Keratinocyte (primary cell): ENCODE data around the gene KCNN3. TPM values are rescaled to one million over a fixed set of nuclear protein-coding genes. Genes with fewer than 3 reads are reported as not detected.

Experiments
- DNase-seq: peaks from one replicate; pipeline ENCODE4 v3.0.0-alpha.2; 2011; ENCODE audit warnings: low read depth, missing footprints, low spot score
- FAIRE-seq: peaks from 2 replicates; lab custom pipeline; 2011; peaks lifted over from hg19 to GRCh38; lab: Jason Lieb, UNC
- H2AFZ ChIP-seq: 2 replicates; pipeline ENCODE4 v1.6.0; 2012; ENCODE audit warnings: low read length, control low read depth, inconsistent platforms; ENCODE audit not compliant: control insufficient read depth
- H3K27ac ChIP-seq: 2 replicates; pipeline ENCODE4 v1.5.1; 2011; ENCODE audit warnings: low read length; ENCODE audit not compliant: control insufficient read depth, insufficient read depth
- H3K27me3 ChIP-seq: 3 replicates; pipeline ENCODE4 v1.6.0; 2011; ENCODE audit warnings: low read length; ENCODE audit not compliant: control insufficient read depth, insufficient read depth; ENCODE audit errors: extremely low read depth
- H3K36me3 ChIP-seq, 2 experiments: 2 replicates in 1 of 2; 3 replicates in 1 of 2; pipeline ENCODE4 v1.5.1; 2011; ENCODE audit warnings: low read length in 2 of 2, mild to moderate bottlenecking in 1 of 2; ENCODE audit not compliant: control insufficient read depth in 2 of 2, insufficient read depth in 2 of 2; ENCODE audit errors: extremely low read depth in 1 of 2
- H3K4me1 ChIP-seq: 3 replicates; pipeline ENCODE4 v1.5.1; 2011; ENCODE audit warnings: low read length; ENCODE audit not compliant: control insufficient read depth, insufficient read depth; ENCODE audit errors: extremely low read depth
- H3K4me2 ChIP-seq: 3 replicates; pipeline ENCODE4 v1.6.0; 2011; ENCODE audit warnings: low read depth, low read length; ENCODE audit not compliant: control insufficient read depth, insufficient read depth; ENCODE audit errors: extremely low read depth
- H3K4me3 ChIP-seq, 3 experiments: fragments of 200-600 bp in 1 of 3; sonication (generic) in 1 of 3; 2 replicates in 2 of 3; 3 replicates in 1 of 3; pipeline ENCODE4 v1.5.1; 2011 to 2016; ENCODE audit warnings: low read length in 3 of 3, mild to moderate bottlenecking in 3 of 3, control low read depth in 2 of 3, inconsistent platforms in 1 of 3, low read depth in 1 of 3, mixed read lengths in 1 of 3, mixed run types in 1 of 3, moderate library complexity in 1 of 3; ENCODE audit not compliant: control insufficient read depth in 2 of 3, insufficient read depth in 2 of 3; ENCODE audit errors: extremely low read depth in 1 of 3
- H3K79me2 ChIP-seq: 2 replicates; pipeline ENCODE4 v1.6.0; 2012; ENCODE audit warnings: low read length; ENCODE audit not compliant: control insufficient read depth, insufficient read depth
- H3K9ac ChIP-seq: 3 replicates; pipeline ENCODE4 v1.6.0; 2011; ENCODE audit warnings: low read length; ENCODE audit not compliant: control insufficient read depth, insufficient read depth; ENCODE audit errors: extremely low read depth
- H3K9me1 ChIP-seq: 3 replicates; pipeline ENCODE4 v1.6.0; 2011; ENCODE audit warnings: low read length; ENCODE audit not compliant: control insufficient read depth, insufficient read depth; ENCODE audit errors: extremely low read depth
- H3K9me3 ChIP-seq: 2 replicates; pipeline ENCODE4 v1.5.1; 2012; ENCODE audit warnings: low read depth, low read length; ENCODE audit not compliant: control insufficient read depth
- H4K20me1 ChIP-seq: 3 replicates; pipeline ENCODE4 v1.6.0; 2011; ENCODE audit warnings: low read length; ENCODE audit not compliant: control insufficient read depth, insufficient read depth; ENCODE audit errors: extremely low read depth
- CTCF ChIP-seq, 3 experiments: IDR thresholded peaks in 1 of 3; conservative IDR thresholded peaks in 1 of 3; optimal IDR thresholded peaks in 1 of 3; 2 replicates in 2 of 3; 3 replicates in 1 of 3; pipeline versions ENCODE3 to v1.5.1; 2011; ENCODE audit warnings: low read length in 3 of 3, mild to moderate bottlenecking in 3 of 3, moderate library complexity in 2 of 3, control low read depth in 1 of 3, inconsistent platforms in 1 of 3; ENCODE audit not compliant: insufficient read depth in 2 of 3; ENCODE audit errors: extremely low read depth in 1 of 3
- EZH2 ChIP-seq: IDR thresholded peaks from one replicate; pipeline ENCODE4 v1.6.1; 2012; ENCODE audit warnings: inconsistent platforms, mild to moderate bottlenecking, low read length, moderate library complexity
- dilution Hi-C: fragments of 300-500 bp; cut with MboI; formaldehyde crosslinking; loops from one replicate; pipeline ENCODE4 v1.7.0; 2020; ENCODE audit warnings: low sequenced_read_pairs; ENCODE audit not compliant: extremely low pct_ligation_motif_present
- polyA plus RNA-seq, 5 experiments: library from polyadenylated mRNA; depleted of rRNA in 3 of 5; stranded (reverse) in 3 of 5; stranded (forward) in 1 of 5; unstranded in 1 of 5; fragments of >200 nt; gene quantifications; 1 replicate in 1 of 5; 2 replicates in 3 of 5; 3 replicates in 1 of 5; pipeline versions ENCODE4 v1.2.1 to v1.2.3, GENCODE V29; 2011 to 2012; ENCODE audit warnings: missing spikeins in 2 of 5, low read depth in 1 of 5, low replicate concordance in 1 of 5

KCNN3 gene
- polyA plus RNA-seq, 1 donor (not counting 4 experiments of a cell fraction or from before 2014, with no cell fraction given), result 0.05 TPM

DNA sequence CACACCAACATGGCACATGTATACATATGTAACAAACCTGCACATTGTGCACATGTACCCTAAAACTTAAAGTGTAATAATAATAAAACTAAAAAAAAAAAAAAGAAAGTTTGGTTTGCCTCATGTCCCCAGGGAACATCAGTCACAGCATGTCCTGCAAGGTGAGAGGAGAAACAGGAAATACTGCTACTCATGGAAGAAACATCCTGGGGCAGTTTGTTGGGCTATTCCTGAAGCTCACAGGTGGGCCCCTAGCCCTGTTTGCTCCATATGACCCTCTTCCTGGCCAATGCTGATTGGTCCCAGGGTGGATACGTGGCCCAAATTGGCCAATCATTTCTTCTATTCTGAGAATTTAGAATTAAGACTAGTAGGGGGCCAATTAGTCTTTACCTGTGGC lies 158.7 kb downstream of the KCNN3 start:
- DNase-seq (no peak), FAIRE-seq (no peak)
- Histone ChIP-seq H3K4me2 (no peak overlapping the region), H3K27me3 (no peaks in the 10 kb centered on the region), H3K9me1 (no peaks in the 10 kb centered on the region), H3K36me3 (no peaks in the 10 kb centered on the region), H2AFZ (no peak overlapping the region), H4K20me1 (peaks cover 4% of the 10 kb centered on the region), H3K9ac (no peak overlapping the region), H3K79me2 (no peaks in the 10 kb centered on the region), H3K27ac (no peak overlapping the region), H3K4me3 (no peak overlapping the region), H3K9me3 (no peaks in the 10 kb centered on the region), H3K4me1 (peaks cover 4% of the 10 kb centered on the region)
- dilution Hi-C loops, result no loop called here
- no peak for TF ChIP-seq CTCF (optimal IDR thresholded peaks at IDR 0.05 in 1 of 3, IDR thresholded peaks at IDR 0.05 in 1 of 3, conservative IDR thresholded peaks at IDR 0.05 in 1 of 3; ENCODE audit: extremely low read depth in 1 of 3, insufficient read depth in 2 of 3, low read length in 3 of 3)
- TF ChIP-seq EZH2, result no peak

GRCh38 chr1:154710106-154710505 lies 160.0 kb downstream of the KCNN3 start:
- Histone ChIP-seq H3K9me3 (no peaks in the 10 kb centered on the region), H3K27me3 (no peaks in the 10 kb centered on the region), H3K9ac (no peak overlapping the region), H3K4me2 (no peak overlapping the region), H3K9me1 (no peaks in the 10 kb centered on the region), H3K4me1 (peaks cover 4% of the 10 kb centered on the region), H3K79me2 (no peaks in the 10 kb centered on the region), H4K20me1 (peaks cover 4% of the 10 kb centered on the region), H3K27ac (no peak overlapping the region), H3K36me3 (no peaks in the 10 kb centered on the region), H3K4me3 (no peak overlapping the region), H2AFZ (no peak overlapping the region)
- no peak for FAIRE-seq
- dilution Hi-C loops, result no loop called here
- TF ChIP-seq CTCF (optimal IDR thresholded peaks at IDR 0.05 in 1 of 3, IDR thresholded peaks at IDR 0.05 in 1 of 3, conservative IDR thresholded peaks at IDR 0.05 in 1 of 3; ENCODE audit: extremely low read depth in 1 of 3, insufficient read depth in 2 of 3, low read length in 3 of 3) (no peak), EZH2 (no peak)
- DNase-seq, result no peak
